HCT116 (cell line): ENCODE data around the gene RAPGEF1. TPM values are rescaled to one million over a fixed set of nuclear protein-coding genes. Genes with fewer than 3 reads are reported as not detected.

Experiments used
- ATAC-seq: fragments of 200-7000 bp; cut with Tn5 transposase; 2 replicates; pipeline ENCODE4 v1.9.1; 2020; ENCODE audit warnings: mild to moderate bottlenecking, moderate library complexity
- BruUV-seq: library from RNA; stranded (reverse); fragments of 400-500 nt; replicated peaks from 2 replicates; lab custom pipeline; 2021; lab: Mats Ljungman, UMichigan
- CTCF ChIA-PET: fragments of 300-600 bp; sonication (Branson Sonifier 250); formaldehyde crosslinking; loops from one replicate; lab custom pipeline; 2021; ENCODE audit warnings: antibody characterized with exemption; lab: Charles Lee
- POLR2A ChIA-PET: fragments of 300-600, 350-600 bp; sonication (Branson Sonifier 250); formaldehyde crosslinking; loops from one replicate; lab custom pipeline; 2021; ENCODE audit warnings: antibody characterized with exemption; lab: Charles Lee
- RAD21 ChIA-PET, 2 experiments: fragments of 300-600 bp; sonication (Branson Sonifier 250); formaldehyde crosslinking; loops; one replicate each; lab custom pipeline; 2023; ENCODE audit warnings: low total read pairs in 2 of 2; ENCODE audit not compliant: uncharacterized antibody in 2 of 2, unreplicated experiment in 2 of 2, low non-redundant PET in 1 of 2; lab: Charles Lee
- DNase-seq: peaks from one replicate; pipeline ENCODE4 v3.0.0-alpha.2; 2010; ENCODE audit warnings: low read depth, low spot score
- H2AFZ ChIP-seq: fragments of 200-600 bp; shearing (Covaris generic), sonication (generic); 2 replicates; pipeline ENCODE4 v1.6.1; 2017; ENCODE audit warnings: low read depth, mixed run types, mixed read lengths, antibody characterized with exemption, low read length; ENCODE audit not compliant: poor library complexity, severe bottlenecking
- H3K27ac ChIP-seq: 2 replicates; pipeline ENCODE4 v1.5.1; 2012; ENCODE audit warnings: low read depth, low read length
- H3K27me3 ChIP-seq: fragments of 200-600 bp; sonication (generic); 2 replicates; pipeline ENCODE4 v1.6.1; 2016; ENCODE audit warnings: mixed run types, low read length, mixed read lengths; ENCODE audit not compliant: insufficient read depth
- H3K36me3 ChIP-seq, 2 experiments: fragments of 200-500 bp in 1 of 2; fragments of 200-600 bp in 1 of 2; sonication (Bioruptor generic) in 1 of 2; sonication (generic) in 1 of 2; 2 replicates each; pipeline versions ENCODE4 v1.5.1 to v1.6.1; 2014 to 2016; ENCODE audit warnings: low read length in 2 of 2, inconsistent platforms in 1 of 2, mixed read lengths in 1 of 2, mixed run types in 1 of 2; ENCODE audit not compliant: insufficient read depth in 2 of 2, control insufficient read depth in 1 of 2
- H3K4me1 ChIP-seq, 2 experiments: fragments of 200-600 bp in 1 of 2; sonication (generic) in 1 of 2; 2 replicates each; pipeline versions ENCODE4 v1.5.1 to v1.6.1; 2012 to 2017; ENCODE audit warnings: low read length in 2 of 2, inconsistent platforms in 1 of 2, mild to moderate bottlenecking in 1 of 2, mixed read lengths in 1 of 2, mixed run types in 1 of 2, moderate library complexity in 1 of 2; ENCODE audit not compliant: insufficient read depth in 2 of 2, control insufficient read depth in 1 of 2
- H3K4me2 ChIP-seq: fragments of 200-600 bp; sonication (generic); 2 replicates; pipeline ENCODE4 v1.6.1; 2017; ENCODE audit warnings: mixed run types, low read length, mixed read lengths
- H3K4me3 ChIP-seq, 2 experiments: fragments of 200-600 bp in 1 of 2; sonication (generic) in 1 of 2; replicated peaks in 1 of 2; 2 replicates each; pipeline ENCODE4 v1.5.1; 2011 to 2016; ENCODE audit warnings: low read length in 2 of 2, control low read depth in 1 of 2, low read depth in 1 of 2, mild to moderate bottlenecking in 1 of 2, mixed read lengths in 1 of 2, mixed run types in 1 of 2
- H3K79me2 ChIP-seq: fragments of 200-600 bp; sonication (generic); 2 replicates; pipeline ENCODE4 v1.6.1; 2017; ENCODE audit warnings: mild to moderate bottlenecking, mixed run types, low read length, moderate library complexity, mixed read lengths; ENCODE audit not compliant: insufficient read depth
- H3K9ac ChIP-seq: fragments of 200-600 bp; sonication (generic); 2 replicates; pipeline ENCODE4 v1.6.1; 2016; ENCODE audit warnings: low read length, mixed read lengths
- H3K9me2 ChIP-seq: fragments of 200-600 bp; sonication (generic), shearing (Covaris generic); 2 replicates; pipeline ENCODE4 v1.6.1; 2017; ENCODE audit warnings: mixed run types, mild to moderate bottlenecking, moderate library complexity; ENCODE audit not compliant: insufficient read depth
- H3K9me3 ChIP-seq, 2 experiments: fragments of 200-500 bp in 1 of 2; fragments of 200-600 bp in 1 of 2; sonication (Bioruptor generic) in 1 of 2; sonication (generic) in 1 of 2; 2 replicates each; pipeline ENCODE4 v1.6.1; 2014 to 2017; ENCODE audit warnings: low read length in 2 of 2, mixed read lengths in 2 of 2, inconsistent platforms in 1 of 2, low read depth in 1 of 2, mild to moderate bottlenecking in 1 of 2, mixed run types in 1 of 2, moderate library complexity in 1 of 2; ENCODE audit not compliant: control insufficient read depth in 1 of 2, insufficient read depth in 1 of 2
- H4K20me1 ChIP-seq: fragments of 200-600 bp; sonication (generic), shearing (Covaris generic); 2 replicates; pipeline ENCODE4 v1.6.1; 2017; ENCODE audit warnings: mixed run types, mild to moderate bottlenecking, moderate library complexity; ENCODE audit not compliant: insufficient read depth
- CEBPB ChIP-seq: IDR thresholded peaks from 2 replicates; pipeline ENCODE4 v1.6.1; 2012; ENCODE audit warnings: low read depth
- EZH2phosphoT487 ChIP-seq: fragments of 200-600 bp; IDR thresholded peaks from 2 replicates; pipeline ENCODE4 v1.6.1; 2018; ENCODE audit warnings: antibody characterized with exemption, borderline replicate concordance
- FOSL1 ChIP-seq: IDR thresholded peaks from 2 replicates; pipeline ENCODE4 v1.6.1; 2012; ENCODE audit warnings: low read depth
- SIN3A ChIP-seq: IDR thresholded peaks from 2 replicates; pipeline ENCODE4 v1.6.1; 2012; ENCODE audit warnings: low read depth
- SRF ChIP-seq: IDR thresholded peaks from 2 replicates; pipeline ENCODE4 v1.6.1; 2012; ENCODE audit warnings: low read depth
- TCF7L2 ChIP-seq: IDR thresholded peaks from 2 replicates; pipeline ENCODE4 v1.7.0; 2011; ENCODE audit warnings: borderline replicate concordance, inconsistent platforms; ENCODE audit not compliant: insufficient read depth, insufficient read length; ENCODE audit errors: extremely low read depth
- intact Hi-C: fragments of 100-400 bp; cut with micrococcal nuclease; formaldehyde crosslinking; loops from 2 replicates; pipeline ENCODE4 v1.10.0; 2022
- total RNA-seq: library from RNA; stranded (reverse); gene quantifications from one replicate; pipeline ENCODE4 v1.2.1, GENCODE V29; 2021; ENCODE audit not compliant: unreplicated experiment
- TF ChIP-seq, protein P1 (sequence below), 3 experiments: fragments of 200-600 bp in 1 of 3; sonication (generic) in 1 of 3; IDR thresholded peaks in 2 of 3; conservative IDR thresholded peaks in 1 of 3; 2 replicates each; pipeline ENCODE4 v1.5.1; 2012 to 2017; ENCODE audit warnings: low read depth in 2 of 3, low read length in 2 of 3, antibody characterized with exemption in 1 of 3, borderline replicate concordance in 1 of 3, control low read depth in 1 of 3, mild to moderate bottlenecking in 1 of 3, mixed read lengths in 1 of 3, mixed run types in 1 of 3, moderate library complexity in 1 of 3; ENCODE audit not compliant: insufficient read depth in 1 of 3

RAPGEF1 gene
- total RNA-seq, 1 experiment from 2014 or later: 43.0 TPM

DNA sequence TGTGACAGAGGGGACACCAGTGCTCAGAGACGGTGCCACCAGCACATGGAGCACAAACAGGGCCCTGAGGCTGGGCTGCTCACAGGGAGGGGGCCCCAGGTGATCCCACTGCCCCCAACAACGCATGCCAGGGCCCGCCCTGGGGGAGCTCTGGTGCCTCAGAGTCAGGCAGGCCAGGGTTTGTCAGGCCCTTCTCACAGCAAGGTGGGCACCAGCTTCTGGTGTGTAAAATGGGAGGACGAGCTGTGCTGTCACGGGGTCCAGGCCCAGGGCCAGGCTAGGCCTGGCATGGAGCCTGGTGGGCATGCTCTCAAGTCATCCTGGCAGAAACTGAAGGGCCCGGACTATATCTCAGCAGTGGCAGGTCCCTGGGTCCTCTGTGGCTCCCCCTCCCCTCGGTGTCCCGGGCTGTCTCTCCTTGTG is 160.1 kb downstream of the RAPGEF1 start:
- Histone ChIP-seq H3K4me1 (no peaks in the 10 kb centered on the region), H3K36me3 (peaks cover 3 to 5% of the 10 kb centered on the region in 2 experiments; a peak in 2 of 4 replicates), H4K20me1 (no peaks in the 10 kb centered on the region), H3K4me3 (no peak overlapping the region), H3K9me3 (no peaks in the 10 kb centered on the region), H3K79me2 (no peaks in the 10 kb centered on the region), H3K27me3 (no peaks in the 10 kb centered on the region)
- no TSS peak for BruUV-seq
- ChIA-PET POLR2A (no interaction called here), CTCF (no interaction called here)
- ATAC-seq (no peak), DNase-seq (no peak)
- TF ChIP-seq, protein P1, sequence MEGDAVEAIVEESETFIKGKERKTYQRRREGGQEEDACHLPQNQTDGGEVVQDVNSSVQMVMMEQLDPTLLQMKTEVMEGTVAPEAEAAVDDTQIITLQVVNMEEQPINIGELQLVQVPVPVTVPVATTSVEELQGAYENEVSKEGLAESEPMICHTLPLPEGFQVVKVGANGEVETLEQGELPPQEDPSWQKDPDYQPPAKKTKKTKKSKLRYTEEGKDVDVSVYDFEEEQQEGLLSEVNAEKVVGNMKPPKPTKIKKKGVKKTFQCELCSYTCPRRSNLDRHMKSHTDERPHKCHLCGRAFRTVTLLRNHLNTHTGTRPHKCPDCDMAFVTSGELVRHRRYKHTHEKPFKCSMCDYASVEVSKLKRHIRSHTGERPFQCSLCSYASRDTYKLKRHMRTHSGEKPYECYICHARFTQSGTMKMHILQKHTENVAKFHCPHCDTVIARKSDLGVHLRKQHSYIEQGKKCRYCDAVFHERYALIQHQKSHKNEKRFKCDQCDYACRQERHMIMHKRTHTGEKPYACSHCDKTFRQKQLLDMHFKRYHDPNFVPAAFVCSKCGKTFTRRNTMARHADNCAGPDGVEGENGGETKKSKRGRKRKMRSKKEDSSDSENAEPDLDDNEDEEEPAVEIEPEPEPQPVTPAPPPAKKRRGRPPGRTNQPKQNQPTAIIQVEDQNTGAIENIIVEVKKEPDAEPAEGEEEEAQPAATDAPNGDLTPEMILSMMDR (IDR thresholded peaks at IDR 0.05 in 2 of 3, conservative IDR thresholded peaks at IDR 0.05 in 1 of 3; ENCODE audit: borderline replicate concordance in 1 of 3, insufficient read depth in 1 of 3, low read depth in 2 of 3, low read length in 2 of 3): no peak
- no peak for TF ChIP-seq EZH2phosphoT487
- TF ChIP-seq TCF7L2: no peak
- no peak for TF ChIP-seq SIN3A
- no peak for TF ChIP-seq SRF
- TF ChIP-seq FOSL1: no peak
- TF ChIP-seq CEBPB: no peak
- TF ChIP-seq, all 23 proteins: peak for 0
- no peak overlapping the region for H3K27ac ChIP-seq
- H3K9me2 ChIP-seq: no peaks in the 10 kb centered on the region
- intact Hi-C loops: no loop called here
- no peak overlapping the region for H3K4me2 ChIP-seq
- RAD21 ChIA-PET: no interaction called here
- H2AFZ ChIP-seq: no peak overlapping the region
- no peak overlapping the region for H3K9ac ChIP-seq
